ENCODE results near the gene A2ML1.

The A2ML1 gene

DNA sequence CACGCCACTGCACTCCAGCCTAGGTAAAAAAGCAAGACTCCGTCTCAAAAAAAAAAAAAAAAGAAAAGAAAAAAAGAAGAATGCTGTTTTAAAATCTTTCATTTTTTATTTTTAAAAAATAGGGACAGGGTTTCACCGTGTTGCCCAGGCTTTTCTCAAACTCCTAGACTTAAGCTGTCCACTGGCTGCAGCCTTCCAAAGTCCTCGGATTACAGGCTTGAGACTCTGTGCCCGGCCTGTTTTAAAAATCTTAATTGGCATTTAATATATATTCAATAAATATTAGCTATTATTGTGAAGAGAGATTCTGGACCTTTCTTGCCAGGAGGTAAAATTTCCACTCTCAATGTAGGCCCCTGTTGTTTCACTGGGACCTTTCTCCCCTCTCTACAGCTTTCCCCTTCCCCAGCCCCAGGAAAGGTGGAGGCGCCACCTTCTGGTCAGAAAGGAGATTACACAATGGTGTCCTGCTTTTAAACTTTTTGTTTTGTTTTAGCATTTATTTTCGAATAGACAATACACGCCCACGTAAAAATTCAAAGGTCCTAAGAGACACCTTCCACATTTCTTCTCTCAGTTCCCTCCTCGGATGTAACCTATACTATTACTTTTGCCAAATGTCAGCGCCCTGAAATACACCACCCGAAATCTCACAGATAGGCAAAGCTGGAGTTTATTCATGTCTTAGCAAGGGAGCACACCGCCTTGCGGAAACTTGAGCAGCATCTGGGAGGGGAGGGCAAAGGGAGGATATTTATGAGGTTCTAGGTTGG lies 68.1 kb downstream of the A2ML1 start:
- H3K27ac ChIP-seq (ENCODE audit: poor library complexity, severe bottlenecking): no peak overlapping the region
- H3K4me1 ChIP-seq (ENCODE audit: insufficient read depth, poor library complexity, severe bottlenecking): no peaks in the 10 kb centered on the region
- DNase-seq (ENCODE audit: low spot score): no peak
- ATAC-seq (ENCODE audit: low read depth): 0 out of 3 replicates have a peak, but pooled peaks have one; percentile 38
- no peaks in the 10 kb centered on the region for H3K27me3 ChIP-seq (ENCODE audit: insufficient read depth, poor library complexity, severe bottlenecking)
- peak; percentile 79 for TF ChIP-seq CTCF (IDR thresholded peaks at IDR 0.05; ENCODE audit: poor library complexity, severe bottlenecking)
- no peaks in the 10 kb centered on the region for H3K36me3 ChIP-seq (ENCODE audit: low read depth)
- no peaks in the 10 kb centered on the region for H3K9me3 ChIP-seq (ENCODE audit: severe bottlenecking)
- peak overlapping the region; percentile 34 for H3K4me3 ChIP-seq (ENCODE audit: severe bottlenecking)

GRCh38 chr12:8891976-8892375 lies 69.6 kb downstream of the A2ML1 start:
- no peak for ATAC-seq (ENCODE audit: low read depth)
- no peaks in the 10 kb centered on the region for H3K9me3 ChIP-seq (ENCODE audit: severe bottlenecking)
- no peak overlapping the region for H3K27ac ChIP-seq (ENCODE audit: poor library complexity, severe bottlenecking)
- no peaks in the 10 kb centered on the region for H3K36me3 ChIP-seq (ENCODE audit: low read depth)
- H3K27me3 ChIP-seq (ENCODE audit: insufficient read depth, poor library complexity, severe bottlenecking): no peaks in the 10 kb centered on the region
- TF ChIP-seq CTCF (IDR thresholded peaks at IDR 0.05; ENCODE audit: poor library complexity, severe bottlenecking): no peak
- DNase-seq (ENCODE audit: low spot score): no peak
- no peak overlapping the region for H3K4me3 ChIP-seq (ENCODE audit: severe bottlenecking)
- H3K4me1 ChIP-seq (ENCODE audit: insufficient read depth, poor library complexity, severe bottlenecking): no peaks in the 10 kb centered on the region

DNA sequence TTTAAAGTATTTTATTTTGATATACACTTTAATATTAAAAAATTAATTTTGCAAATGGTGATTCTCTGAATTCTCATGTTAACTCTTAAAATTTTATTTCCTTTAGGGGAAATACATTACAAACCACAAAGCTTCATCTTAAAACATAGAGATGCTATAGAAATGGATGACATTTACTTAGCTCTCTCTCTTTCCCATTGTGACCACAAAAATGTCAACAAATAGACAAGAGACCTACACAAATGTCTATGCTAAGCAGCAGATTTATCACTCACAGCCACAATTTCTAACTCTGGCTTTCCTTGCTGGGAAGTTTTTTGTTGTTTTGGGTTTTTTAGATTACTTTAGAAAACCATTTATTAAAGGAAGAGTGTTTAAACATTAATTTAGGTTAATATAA lies 72.0 kb downstream of the A2ML1 start:
- no peak overlapping the region for H3K4me3 ChIP-seq (ENCODE audit: severe bottlenecking)
- TF ChIP-seq CTCF (IDR thresholded peaks at IDR 0.05; ENCODE audit: poor library complexity, severe bottlenecking): no peak
- H3K9me3 ChIP-seq (ENCODE audit: severe bottlenecking): no peaks in the 10 kb centered on the region
- no peaks in the 10 kb centered on the region for H3K4me1 ChIP-seq (ENCODE audit: insufficient read depth, poor library complexity, severe bottlenecking)
- no peak for DNase-seq (ENCODE audit: low spot score)
- ATAC-seq (ENCODE audit: low read depth): no peak
- H3K27me3 ChIP-seq (ENCODE audit: insufficient read depth, poor library complexity, severe bottlenecking): no peaks in the 10 kb centered on the region
- no peaks in the 10 kb centered on the region for H3K36me3 ChIP-seq (ENCODE audit: low read depth)
- no peak overlapping the region for H3K27ac ChIP-seq (ENCODE audit: poor library complexity, severe bottlenecking)

- H3K4me3 ChIP-seq (ENCODE audit: severe bottlenecking): no peak overlapping the region
- H3K4me1 ChIP-seq (ENCODE audit: insufficient read depth, poor library complexity, severe bottlenecking): no peaks in the 10 kb centered on the region
Measured at GRCh38 chr12:8894986-8895385, 72.6 kb downstream of the A2ML1 start.

More at GRCh38 chr12:8894986-8895385, 72.6 kb downstream of the A2ML1 start:
- H3K27ac ChIP-seq (ENCODE audit: poor library complexity, severe bottlenecking): no peak overlapping the region
- H3K36me3 ChIP-seq (ENCODE audit: low read depth): no peaks in the 10 kb centered on the region
- H3K9me3 ChIP-seq (ENCODE audit: severe bottlenecking): no peaks in the 10 kb centered on the region
- DNase-seq (ENCODE audit: low spot score) (no peak), ATAC-seq (ENCODE audit: low read depth) (no peak)
- no peaks in the 10 kb centered on the region for H3K27me3 ChIP-seq (ENCODE audit: insufficient read depth, poor library complexity, severe bottlenecking)
- TF ChIP-seq CTCF (IDR thresholded peaks at IDR 0.05; ENCODE audit: poor library complexity, severe bottlenecking): no peak
